ES-I3 (cell line): Measurements from ENCODE around the gene USP13.

Experiments used
- H3K36me3 ChIP-seq: 2 replicates; pipeline ENCODE4 v1.6.1; 2013; ENCODE audit warnings: mild to moderate bottlenecking, low read length, control low read depth, moderate library complexity; ENCODE audit not compliant: insufficient read depth
- H3K4me1 ChIP-seq: 2 replicates; pipeline ENCODE4 v1.6.1; 2013; ENCODE audit warnings: mild to moderate bottlenecking, control low read depth, low read length; ENCODE audit not compliant: insufficient read depth
- H3K9ac ChIP-seq: 2 replicates; pipeline ENCODE4 v1.6.1; 2013; ENCODE audit warnings: low read depth, mild to moderate bottlenecking, low read length, moderate library complexity
- H3K9me3 ChIP-seq: 2 replicates; pipeline ENCODE4 v1.6.1; 2013; ENCODE audit warnings: mild to moderate bottlenecking, low read length, moderate library complexity; ENCODE audit not compliant: control insufficient read depth, insufficient read depth

Gene USP13

DNA sequence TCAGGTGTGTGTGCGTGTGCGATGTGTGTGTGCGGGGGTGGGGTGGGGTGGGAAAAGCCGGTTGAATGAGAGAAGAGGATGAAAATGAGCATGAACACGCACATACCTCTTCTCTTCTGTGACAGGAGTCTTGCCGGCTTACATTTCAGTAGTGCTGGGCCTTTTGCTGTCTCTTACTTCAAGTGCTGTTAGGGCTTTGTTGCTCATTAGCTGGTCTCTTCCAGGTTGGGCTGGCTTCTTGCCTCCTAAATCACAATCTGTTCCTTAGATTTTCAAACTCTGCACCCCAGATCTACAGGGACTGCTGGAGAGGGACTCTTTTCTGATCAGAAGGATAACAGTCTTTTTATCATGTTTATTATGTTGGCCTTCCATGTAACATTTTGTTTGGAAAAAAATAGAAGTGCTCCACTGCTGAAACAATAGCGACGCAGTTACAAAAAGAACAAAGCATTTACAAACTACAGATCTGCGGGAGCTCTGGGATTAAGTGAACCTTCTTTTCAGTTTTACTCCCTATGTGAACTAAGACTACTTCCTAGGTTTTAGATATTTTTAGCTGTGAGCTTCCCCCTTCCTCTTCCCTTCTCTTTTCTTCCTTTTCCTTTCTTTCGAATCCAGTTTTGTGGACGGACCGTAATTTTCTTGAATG is 48.5 kb downstream of the USP13 start:
- Histone ChIP-seq H3K9me3 (no peaks in the 10 kb centered on the region), H3K4me1 (peaks cover 10% of the 10 kb centered on the region; the same call in 1 of the 2 replicates), H3K36me3 (no peaks in the 10 kb centered on the region), H3K9ac (no peak overlapping the region)

DNA sequence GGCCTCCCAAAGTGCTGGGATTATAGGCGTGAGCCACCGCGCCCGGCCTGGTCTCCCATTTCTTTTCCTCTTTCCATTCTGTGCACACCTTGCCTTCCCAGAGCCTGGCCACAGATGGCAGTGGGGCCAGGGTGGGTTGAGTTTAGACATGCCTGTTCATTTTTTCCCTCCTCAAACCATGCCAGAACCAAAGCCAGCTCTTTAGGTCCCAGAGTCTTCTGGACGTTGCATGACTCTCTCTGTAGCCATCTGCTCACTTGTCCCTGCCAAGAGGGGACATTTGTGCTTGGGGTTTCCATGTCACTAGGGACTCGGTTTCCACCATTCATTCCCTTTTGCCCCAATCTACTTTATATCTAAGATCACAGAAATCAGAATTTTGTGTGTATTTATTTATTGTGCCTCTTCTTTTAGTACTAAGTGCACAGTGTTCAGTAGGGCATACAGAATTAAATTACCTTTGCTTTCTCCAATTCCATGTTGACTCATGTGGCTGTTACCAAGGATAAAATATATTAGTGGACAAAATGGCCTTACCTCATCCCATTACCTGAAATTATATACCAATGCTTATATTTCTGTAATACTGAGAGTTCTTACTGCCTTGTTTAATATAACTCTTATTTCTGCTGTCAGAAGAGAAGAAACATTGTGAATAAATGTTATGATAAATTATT is 49.6 kb downstream of the USP13 start:
- no peaks in the 10 kb centered on the region for H3K9me3 ChIP-seq
- H3K4me1 ChIP-seq, result peaks cover 6% of the 10 kb centered on the region; the same call in 1 of the 2 replicates
- no peaks in the 10 kb centered on the region for H3K36me3 ChIP-seq
- H3K9ac ChIP-seq, result no peak overlapping the region

DNA sequence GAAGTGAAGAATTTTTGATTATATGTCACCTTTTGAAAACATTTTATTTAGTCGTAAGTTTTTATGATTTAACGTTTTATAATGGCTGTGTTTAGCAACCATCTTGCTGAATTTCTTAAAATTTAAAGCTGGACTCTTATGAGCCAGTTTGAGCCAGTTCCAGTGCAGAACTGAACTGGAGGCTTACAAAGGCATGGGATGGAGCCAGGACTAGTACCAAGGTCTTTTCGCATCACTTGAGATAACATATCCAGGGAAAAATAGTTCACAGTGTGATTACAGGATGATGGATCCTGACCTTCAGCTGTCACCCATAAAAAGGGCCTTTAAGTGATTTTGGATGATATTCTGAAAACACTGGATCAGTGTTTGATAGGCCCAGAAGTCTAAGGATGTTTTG is 51.0 kb downstream of the USP13 start:
- Histone ChIP-seq H3K36me3 (no peaks in the 10 kb centered on the region), H3K9me3 (no peaks in the 10 kb centered on the region), H3K4me1 (peaks cover under 1% of the 10 kb centered on the region; the same call in 1 of the 2 replicates), H3K9ac (no peak overlapping the region)

DNA sequence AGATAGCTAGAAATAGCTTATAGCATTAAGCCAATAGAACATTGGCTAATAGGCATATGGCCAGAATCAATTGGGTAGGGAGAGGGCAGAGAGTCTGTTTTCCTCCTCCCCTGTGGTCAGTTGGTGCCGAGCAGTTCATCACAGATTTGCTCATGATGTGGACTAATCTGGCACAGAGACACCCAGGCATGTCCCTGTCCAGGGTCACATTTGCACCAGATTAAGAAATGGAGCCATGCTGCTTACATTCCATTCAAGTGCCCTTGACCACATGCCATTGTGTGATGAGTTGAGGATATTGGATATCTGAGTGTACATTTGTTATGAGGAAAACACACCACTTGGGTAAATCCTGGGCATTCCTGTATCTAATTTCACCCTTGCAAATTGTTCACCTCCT is 53.4 kb downstream of the USP13 start:
- Histone ChIP-seq H3K9me3 (no peaks in the 10 kb centered on the region), H3K9ac (no peak overlapping the region), H3K36me3 (no peaks in the 10 kb centered on the region)

DNA sequence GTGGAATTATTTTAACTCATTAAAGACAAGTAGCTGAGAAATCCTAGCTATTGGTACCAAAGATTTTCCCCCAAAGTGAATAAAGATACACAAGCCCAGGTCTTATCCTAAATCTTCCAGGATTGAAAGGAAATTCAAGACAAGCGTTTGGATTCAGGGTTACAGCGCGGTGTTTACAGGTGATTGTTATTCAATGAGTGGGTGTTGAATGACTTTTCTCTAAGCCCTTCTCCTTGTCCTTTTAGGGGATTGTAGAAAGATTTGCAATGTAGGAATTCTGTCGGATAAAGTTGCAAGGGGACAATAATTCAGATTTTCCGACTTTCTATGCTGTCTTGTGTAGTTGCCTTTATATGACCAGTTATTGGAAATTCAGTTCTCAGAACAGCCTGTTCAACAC is 57.2 kb downstream of the USP13 start:
- no peak overlapping the region for H3K9ac ChIP-seq
- peaks cover 25% of the 10 kb centered on the region; the same call in 1 of the 2 replicates for H3K4me1 ChIP-seq
- no peaks in the 10 kb centered on the region for H3K36me3 ChIP-seq
- no peaks in the 10 kb centered on the region for H3K9me3 ChIP-seq

More for the DNA sequence above, 53.4 kb downstream of the USP13 start:
- H3K4me1 ChIP-seq, result peaks cover 21% of the 10 kb centered on the region; the same call in 1 of the 2 replicates

DNA sequence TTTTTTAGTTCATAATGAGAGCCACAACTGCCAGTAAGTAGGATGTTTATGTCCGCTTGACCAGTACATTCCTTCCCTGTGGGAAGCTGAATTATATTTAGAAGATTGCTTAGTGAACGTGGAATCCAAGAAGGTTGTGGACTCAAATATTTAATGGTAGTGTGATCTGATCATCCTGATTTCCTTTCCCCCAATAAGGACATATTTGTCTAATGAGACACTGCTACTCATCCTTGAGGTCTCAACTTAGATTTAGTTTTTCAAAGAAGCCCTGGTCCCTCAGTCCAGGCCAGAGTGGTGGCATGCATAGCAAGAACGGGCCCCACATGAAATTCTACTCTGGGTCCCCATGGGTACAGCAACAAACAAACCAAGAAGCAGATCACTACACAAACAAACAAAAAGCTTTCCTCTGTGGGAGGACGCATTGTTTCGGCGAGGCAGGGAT is 60.8 kb downstream of the USP13 start:
- Histone ChIP-seq H3K36me3 (no peaks in the 10 kb centered on the region), H3K9ac (no peak overlapping the region), H3K9me3 (no peaks in the 10 kb centered on the region), H3K4me1 (peaks cover 25% of the 10 kb centered on the region; the same call in 1 of the 2 replicates)

DNA sequence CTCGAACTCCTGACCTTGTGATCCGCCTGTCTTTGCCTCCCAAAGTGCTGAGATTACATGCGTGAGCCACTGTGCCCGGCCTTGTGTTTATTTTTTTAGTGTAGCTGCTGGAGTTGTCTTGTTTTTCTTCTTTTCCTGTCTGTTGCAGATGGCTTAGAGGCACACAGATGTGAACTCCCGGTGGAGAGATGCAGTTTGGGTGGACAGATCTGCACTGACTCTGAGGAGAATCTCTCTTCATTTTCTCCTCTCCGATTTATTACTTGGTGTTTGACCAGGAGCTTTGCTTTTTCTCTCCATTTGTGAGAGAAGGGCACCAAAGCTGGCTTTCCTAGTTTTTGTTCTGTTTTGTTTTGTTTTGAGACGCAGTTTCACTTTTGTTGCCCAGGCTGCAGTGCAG is 62.7 kb downstream of the USP13 start:
- Histone ChIP-seq H3K4me1 (peaks cover 17% of the 10 kb centered on the region), H3K9me3 (no peaks in the 10 kb centered on the region), H3K36me3 (no peaks in the 10 kb centered on the region), H3K9ac (no peak overlapping the region)

DNA sequence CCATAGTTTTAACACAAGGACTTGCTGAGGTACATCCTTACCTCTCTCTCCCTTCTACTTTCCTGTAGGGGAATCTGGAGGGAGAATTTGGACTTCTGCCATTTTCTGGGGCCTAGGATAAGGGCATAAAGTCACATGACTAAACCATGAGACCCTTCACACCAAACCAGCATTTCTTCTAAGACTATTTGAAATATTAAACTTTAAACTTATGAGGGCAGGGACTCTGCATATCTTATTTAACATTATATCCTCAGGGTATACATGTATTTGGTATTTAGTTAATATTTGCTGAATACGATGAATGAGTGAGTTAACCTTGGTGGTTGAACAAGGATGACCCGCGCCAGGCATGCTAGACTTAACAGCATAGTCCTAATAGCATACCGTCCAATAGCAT is 63.4 kb downstream of the USP13 start:
- H3K9ac ChIP-seq, result no peak overlapping the region
- H3K4me1 ChIP-seq, result peaks cover 13% of the 10 kb centered on the region
- peaks cover 2% of the 10 kb centered on the region; the same call in 1 of the 2 replicates for H3K36me3 ChIP-seq
- no peaks in the 10 kb centered on the region for H3K9me3 ChIP-seq

DNA sequence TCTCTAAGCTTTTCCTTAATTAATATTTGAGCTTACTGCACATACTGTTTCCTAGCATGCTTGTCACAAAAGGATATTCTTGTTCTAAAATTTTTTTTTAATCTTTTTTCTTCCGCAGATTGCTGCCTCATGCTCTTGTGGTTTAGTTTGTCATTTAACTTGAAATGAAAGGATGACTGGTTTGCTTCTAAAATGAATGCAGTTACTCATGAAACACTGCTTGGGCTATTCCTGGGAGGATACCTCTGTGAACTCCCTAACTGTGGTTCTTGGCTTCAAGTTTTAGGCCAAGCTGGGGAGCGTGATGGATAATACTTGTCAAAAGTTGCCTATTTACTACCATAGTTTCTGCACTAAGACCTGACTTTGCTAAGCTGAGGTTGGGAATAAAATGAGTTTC is 64.0 kb downstream of the USP13 start:
- Histone ChIP-seq H3K36me3 (peaks cover 4% of the 10 kb centered on the region; the same call in 1 of the 2 replicates), H3K9me3 (no peaks in the 10 kb centered on the region), H3K9ac (no peak overlapping the region), H3K4me1 (peaks cover 11% of the 10 kb centered on the region)

DNA sequence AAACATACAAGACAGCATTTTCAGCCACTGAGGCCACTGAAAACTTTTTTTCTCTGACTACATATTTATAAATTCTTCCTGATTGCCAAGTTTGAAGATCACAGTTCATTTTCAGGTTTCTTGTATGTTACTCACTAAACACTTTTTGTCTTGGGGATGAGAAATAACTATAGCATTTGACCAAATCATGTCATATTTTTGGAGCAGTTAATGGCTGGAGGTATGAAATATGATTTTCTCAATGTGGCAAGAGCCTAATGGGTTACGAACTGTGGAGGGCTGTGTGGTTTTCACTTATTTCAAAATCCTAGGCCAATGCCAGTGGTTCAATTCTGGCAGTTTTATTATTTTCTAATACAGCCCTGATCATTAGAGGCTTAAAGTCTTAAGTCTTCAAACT is 64.4 kb downstream of the USP13 start:
- Histone ChIP-seq H3K9me3 (no peaks in the 10 kb centered on the region), H3K36me3 (peaks cover 7% of the 10 kb centered on the region; the same call in 1 of the 2 replicates), H3K9ac (no peak overlapping the region), H3K4me1 (peaks cover 9% of the 10 kb centered on the region)

DNA sequence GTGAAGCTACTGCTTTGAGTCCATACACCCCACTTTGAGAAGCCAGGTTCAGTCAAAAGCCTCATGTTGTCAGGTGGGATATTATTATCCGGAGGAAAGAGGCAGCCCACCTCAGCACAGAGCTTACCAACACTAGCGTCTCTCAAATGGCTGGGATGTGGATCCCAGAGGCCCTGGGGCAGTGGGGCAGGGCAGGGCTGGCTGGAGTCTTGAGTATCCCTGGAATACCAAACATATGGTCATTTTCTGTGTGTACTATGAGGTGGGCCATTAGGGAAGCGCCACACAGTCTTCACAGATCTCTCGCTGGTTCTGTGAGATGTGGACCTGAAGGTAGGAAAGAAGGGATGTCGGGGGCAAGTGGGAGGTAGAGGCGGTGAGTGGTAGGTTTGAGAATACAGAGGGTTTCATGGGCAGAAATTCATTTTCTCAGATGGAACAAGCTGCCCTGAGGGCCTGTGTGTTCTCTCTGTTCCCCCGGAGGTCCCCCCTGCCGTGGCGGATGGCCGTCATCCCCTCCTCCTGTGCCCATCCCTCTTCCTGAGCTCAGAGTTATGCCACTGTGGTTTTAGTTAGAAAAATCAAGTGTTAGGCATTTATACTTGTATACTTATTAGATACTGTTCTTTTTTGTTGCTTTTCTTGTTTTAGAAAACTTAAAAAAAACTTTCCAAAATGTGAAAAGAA is 66.4 kb downstream of the USP13 start:
- H3K9me3 ChIP-seq, result no peaks in the 10 kb centered on the region
- H3K36me3 ChIP-seq, result peaks cover 8% of the 10 kb centered on the region; the same call in 1 of the 2 replicates
- H3K9ac ChIP-seq, result no peak overlapping the region
- peaks cover 9% of the 10 kb centered on the region for H3K4me1 ChIP-seq

DNA sequence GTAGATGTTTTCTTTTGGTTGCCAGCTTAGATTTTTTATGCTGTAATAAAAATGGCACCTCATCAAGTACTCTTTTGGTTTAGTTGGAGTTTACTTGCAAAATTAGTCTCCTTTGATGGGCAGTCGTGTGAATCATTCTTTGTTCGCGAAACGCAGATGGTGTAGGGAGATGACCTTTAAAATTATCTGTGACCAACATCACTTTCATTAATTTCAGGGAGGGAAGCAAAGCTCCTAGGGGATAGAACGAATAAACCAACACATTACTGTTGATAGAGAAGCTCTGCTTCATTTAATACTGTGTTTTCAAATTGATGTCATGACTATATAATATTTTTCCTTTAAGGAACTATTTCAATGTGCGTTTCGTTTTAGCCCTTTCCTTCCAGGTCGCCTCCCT is 67.4 kb downstream of the USP13 start:
- Histone ChIP-seq H3K4me1 (peaks cover 9% of the 10 kb centered on the region), H3K36me3 (peaks cover 8% of the 10 kb centered on the region; the same call in 1 of the 2 replicates), H3K9me3 (no peaks in the 10 kb centered on the region), H3K9ac (no peak overlapping the region)

DNA sequence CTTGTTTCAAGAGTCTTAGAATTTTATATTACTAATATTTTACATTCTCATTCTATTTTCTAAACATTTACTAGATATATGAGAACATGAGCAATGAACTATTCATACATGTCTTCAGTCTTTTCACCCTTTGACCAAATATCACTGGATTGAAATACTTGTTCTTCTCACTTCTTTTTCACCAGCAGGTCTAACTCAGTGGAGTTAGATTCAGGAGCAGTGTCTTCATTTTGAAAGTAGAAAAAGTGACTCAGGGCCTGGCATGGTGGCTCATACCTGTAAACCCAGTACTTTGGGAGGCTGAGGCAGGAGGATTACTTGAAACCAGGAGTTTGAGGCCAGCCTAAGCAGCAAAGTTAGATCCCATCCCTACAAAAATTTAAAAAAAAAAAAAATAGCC is 70.8 kb downstream of the USP13 start:
- Histone ChIP-seq H3K36me3 (peaks cover 8% of the 10 kb centered on the region; the same call in 1 of the 2 replicates), H3K4me1 (peaks cover 9% of the 10 kb centered on the region), H3K9ac (no peak overlapping the region), H3K9me3 (no peaks in the 10 kb centered on the region)

DNA sequence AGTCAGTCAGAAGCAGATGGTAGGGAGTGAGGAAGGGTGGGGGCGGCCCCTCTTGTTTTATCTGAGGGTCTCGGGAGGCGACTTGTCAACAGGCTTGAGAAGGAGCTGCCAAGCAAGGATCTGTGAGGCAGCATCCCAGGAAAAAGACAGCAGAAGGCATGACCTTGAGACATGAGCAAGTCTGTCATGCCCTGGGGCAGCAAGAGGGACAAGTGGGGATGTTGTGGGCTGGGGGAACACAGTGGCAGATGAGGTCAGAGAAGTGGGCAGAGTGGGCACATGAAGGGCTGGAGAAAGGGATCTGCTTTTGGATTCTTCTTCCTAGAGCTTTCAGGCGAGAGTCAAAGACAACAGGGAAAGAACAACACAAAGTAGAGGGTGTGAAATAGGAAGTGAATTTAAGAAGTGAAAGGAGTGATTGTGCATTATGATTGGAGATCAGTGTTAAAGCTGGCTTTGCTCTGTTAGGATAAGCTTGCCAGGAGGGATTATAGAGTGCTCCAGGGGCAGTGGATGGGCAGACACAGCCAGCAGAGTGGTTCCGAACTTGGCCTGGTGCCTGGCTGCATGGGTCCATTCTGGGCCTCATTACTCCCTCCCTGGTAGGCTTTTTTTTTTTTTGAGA is 73.3 kb downstream of the USP13 start:
- Histone ChIP-seq H3K36me3 (peaks cover 6% of the 10 kb centered on the region; the same call in 1 of the 2 replicates), H3K4me1 (no peaks in the 10 kb centered on the region), H3K9me3 (no peaks in the 10 kb centered on the region), H3K9ac (no peak overlapping the region)
